GM21619 (cell line): Measurements from ENCODE around the gene NEO1.
"Not testable (repeated sequence)": the region's sequence is repeated elsewhere in the genome, so short reads cannot be mapped to it uniquely, and the experiment has no call there.

ENCODE experiments used
- ATAC-seq: cut with Tn5 transposase; IDR thresholded peaks from one replicate; pipeline ENCODE4 v1.9.1; 2021; ENCODE audit not compliant: unreplicated experiment

Gene NEO1

DNA sequence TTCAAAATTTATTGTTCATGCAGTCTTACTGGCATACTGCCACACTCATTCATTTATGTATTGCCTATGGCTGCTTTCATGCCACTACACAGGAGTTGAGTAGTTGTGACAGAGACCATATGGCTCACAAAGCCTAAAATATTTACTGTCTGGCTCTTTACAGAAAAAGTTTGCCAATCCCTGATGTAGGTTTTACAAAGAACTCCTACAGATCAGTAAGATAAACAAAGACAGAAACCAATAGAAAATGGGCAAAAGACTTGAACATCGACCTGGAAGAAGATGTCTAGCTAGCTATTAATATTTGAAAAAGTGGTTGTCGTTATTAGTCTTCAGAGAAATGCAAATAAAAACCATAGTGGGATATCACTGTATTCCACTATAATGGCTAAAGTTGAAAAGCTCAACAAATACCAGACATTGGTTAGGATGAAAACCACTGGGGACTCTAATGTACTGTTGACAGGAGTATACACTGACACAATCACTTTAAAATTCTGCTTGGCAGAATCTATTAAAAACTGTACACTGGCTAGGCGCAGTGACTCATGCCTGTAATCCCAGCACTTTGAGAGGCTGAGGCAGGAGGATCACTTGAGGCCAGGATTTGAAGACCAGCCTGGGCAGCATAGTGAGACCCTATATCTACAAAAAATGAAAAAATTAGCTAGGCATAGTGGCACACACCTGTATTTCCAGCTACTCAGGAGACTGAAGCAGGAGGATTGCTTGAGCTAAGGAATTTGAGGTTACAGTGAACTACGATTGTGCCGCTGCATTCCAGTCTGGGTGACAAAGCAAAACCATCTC, 87.7 kb downstream of the NEO1 start:
- no peak for ATAC-seq

DNA sequence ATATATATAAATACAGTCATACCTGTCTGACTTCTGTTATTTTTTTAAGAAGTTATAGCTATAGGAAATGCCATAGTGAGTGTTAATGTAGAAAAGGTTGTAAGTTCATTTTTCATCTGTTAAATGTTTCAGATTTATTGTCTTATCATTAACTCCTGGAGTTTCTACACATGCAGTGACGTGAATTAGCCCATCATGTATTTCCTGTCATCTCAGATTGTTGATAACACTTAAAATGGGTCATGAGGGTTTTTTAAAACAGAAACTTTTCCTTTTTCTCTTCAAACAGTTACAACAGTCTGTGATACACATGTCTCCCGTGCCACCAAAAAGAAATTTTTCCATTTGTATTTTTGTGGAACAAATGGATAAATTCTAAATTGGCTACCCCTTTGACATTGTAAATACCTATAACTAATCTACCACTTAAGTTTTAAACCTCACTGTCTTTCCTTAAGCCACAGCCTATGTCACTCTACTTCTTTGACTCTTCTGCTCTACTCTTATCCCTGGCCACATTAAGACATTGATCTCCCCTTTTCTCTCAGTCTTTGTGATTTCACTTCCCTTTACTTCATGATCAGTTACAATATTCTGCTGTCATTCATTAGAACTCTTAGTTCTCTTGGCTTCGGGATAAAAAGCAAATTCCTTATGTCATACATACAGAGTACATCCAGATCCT, 89.1 kb downstream of the NEO1 start:
- no peak for ATAC-seq

DNA sequence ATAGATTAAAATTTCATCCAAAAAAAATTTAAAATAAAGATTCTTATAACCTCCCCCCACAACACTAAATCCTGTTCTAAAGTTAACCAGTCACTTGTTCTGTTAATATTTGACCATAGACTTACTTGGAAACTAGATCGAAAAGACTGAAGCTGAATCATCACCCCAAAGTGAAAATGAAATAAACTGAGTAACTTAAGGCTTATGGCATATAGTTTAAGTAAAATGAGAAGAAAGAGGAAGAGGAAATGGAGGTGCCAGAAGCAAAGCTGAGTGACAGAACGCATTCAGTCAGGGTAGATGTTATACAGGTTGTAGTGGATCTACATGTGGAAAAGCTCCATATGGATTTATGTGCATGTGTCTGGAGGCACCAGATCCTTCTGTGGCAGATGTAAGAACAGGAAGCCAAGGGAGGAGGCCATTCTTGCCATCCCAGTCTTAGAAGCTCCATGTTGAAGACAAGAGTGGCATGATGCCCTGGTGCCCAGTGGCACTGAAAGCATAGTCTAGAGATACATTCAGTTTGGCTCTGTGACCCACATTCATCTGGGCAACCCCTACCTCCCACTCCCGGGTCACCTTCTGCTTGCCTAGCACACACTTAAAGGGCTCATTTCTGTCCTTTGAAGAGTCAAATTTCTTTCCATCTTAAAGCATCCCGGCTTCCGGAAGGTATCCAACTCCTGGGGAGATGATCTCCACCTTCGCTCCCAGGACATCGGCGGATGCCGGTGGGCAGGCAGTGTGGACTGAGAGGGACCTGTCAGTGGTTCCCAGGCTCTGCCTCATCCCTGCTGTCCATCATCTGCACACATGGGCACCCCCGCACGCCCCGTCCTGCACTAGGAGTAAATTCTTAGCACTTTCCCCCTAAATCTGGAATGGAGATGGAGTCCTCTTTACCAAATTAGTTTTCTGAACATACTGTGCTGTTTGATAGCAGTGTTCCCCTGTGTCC, 90.8 kb downstream of the NEO1 start:
- peak; percentile 89 for ATAC-seq

DNA sequence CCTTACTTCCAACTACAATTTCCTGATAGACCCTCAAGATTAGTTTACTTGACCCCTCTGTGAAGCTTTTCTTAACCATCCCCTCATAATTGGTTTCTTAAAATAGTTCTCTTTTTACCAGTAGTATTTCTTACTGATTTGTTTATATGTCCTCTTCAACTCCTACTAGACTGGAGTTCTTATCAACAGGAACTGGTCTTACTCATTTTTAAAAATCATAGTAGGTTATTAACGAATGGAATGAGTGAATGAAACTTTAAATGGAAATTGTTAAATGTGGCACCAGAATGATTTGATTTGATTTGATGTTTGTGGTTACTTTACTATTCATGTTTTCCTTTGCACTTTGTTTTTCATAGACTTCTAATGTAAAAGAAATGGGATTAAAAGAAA, 91.5 kb downstream of the NEO1 start:
- no peak for ATAC-seq

DNA sequence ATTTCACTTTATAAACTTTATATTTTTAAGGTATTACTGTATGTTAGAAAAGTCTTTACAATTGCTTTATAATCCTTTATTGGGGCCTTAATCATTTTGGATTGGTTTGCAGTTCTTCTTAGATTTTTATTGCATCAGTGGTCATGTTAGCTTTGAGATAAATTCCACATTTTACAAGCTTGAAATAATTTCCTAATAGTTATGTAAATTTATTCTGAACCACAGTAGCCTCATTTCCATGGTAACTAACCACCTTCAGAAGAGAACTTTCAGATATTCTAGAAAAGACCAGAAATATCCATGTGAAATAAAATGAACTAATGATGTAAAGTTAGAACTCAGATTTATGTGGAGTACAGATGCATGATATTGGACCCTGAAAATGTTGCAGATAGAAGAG, 94.2 kb downstream of the NEO1 start:
- no peak for ATAC-seq

DNA sequence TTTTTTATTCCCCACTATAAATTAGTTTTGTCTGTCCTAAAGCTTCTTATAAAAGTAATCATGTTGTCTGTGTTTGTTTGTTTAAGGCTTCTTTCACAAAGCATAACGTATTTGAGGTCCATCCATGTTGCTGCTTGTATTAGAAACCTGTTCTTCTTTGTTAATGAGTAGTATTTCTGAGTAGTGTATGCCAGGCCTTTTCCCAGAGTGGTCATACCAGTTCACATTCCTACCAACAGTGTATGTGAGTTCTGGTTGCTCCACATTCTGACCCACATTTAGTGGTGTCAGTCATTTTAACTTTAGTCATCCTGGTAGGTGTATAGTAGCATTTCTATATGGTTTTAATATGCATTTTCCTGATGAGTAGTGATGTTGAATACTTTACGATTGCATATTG, 98.6 kb downstream of the NEO1 start:
- no peak for ATAC-seq

DNA sequence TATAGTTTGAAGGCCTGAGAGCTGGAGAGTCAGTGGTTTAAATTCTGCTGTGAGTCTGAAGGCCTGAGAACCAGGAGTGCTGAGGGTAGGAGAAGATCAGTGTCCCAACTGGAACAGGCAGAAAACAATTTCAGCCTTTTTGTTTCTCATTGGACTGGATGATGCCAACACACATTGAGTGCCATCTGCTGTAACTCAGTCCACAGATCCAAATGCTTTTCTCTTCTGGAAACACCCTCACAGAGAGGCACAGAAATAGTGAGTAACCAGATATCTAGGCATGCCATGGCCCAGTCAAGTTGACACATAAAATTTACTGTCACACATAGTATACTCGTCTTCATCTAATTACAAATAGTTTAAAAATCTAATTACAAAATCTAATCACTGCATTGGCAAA, 100.8 kb downstream of the NEO1 start:
- no peak for ATAC-seq

DNA sequence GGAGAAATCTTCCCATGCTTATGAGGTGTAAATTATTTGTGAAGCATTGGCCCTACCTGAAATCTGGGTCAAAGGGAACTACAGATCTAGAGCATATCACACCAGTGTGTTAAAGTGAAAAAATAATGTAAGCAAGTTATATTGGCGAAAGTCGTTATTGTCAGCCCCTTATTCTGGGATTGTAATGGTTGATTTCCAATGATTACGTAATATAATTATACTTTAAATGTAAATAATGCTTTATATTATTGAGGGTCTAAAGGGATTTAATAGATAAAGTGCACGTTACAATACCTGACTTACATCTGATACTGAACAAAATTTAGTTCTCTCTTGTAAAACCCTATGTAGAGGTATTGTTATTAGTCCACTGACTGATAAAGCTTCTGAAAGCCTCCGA, 101.2 kb downstream of the NEO1 start:
- ATAC-seq = no peak

DNA sequence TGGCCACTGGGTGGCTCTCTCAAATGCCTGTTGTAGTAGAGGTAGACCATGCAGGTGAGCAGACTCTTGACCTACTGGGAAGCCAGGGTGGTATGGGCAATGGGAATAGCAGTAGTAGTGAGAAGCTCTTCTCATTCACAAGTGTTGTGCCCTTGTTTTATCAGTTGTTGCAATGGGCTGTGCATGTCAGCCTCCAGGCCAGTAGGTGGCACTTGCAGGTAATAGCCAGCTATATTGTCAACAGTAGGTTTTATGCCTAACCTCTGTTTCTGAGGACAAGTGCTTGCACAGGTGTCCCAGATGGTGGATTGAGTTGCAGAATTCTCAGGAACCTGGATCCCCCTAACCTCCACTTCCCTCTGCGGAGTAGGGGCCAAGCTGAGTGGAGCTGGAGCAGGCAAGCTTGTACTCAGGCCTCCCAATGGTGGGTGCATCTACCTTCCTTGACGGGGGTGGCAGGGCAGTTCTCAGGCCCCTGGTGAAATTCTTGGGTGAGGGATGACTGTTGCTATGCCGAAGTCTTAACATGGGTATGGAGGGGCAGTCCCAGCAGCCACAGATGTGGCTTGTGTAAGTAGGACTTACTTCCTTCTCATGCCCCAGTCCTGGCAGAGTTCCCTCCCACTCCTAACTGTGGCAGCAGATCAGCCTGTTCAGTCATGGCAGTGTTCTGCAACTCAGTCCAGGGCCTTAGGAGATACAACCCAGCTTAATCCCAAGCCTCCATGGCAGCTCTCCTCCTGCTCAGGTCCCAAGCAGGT, 104.3 kb downstream of the NEO1 start:
- ATAC-seq = no peak

DNA sequence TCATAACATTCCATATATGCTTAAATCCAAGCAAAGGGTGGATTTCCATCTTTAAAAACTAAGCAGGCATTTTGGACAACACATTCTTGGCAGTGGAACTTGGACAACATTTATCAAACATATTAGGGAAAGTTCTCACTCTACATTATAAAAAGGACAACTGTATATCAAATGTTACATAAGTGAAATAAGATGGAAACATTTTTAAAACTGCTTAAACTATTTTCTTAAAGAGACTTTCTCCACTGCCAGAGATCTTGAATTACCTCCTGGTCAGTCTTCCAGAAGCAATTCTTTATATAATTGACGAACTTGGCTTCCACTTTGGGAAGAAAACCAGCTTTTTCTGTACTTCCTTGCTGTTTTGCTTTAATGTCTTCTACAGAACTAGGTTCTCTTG, 109.3 kb downstream of the NEO1 start:
- no peak for ATAC-seq

DNA sequence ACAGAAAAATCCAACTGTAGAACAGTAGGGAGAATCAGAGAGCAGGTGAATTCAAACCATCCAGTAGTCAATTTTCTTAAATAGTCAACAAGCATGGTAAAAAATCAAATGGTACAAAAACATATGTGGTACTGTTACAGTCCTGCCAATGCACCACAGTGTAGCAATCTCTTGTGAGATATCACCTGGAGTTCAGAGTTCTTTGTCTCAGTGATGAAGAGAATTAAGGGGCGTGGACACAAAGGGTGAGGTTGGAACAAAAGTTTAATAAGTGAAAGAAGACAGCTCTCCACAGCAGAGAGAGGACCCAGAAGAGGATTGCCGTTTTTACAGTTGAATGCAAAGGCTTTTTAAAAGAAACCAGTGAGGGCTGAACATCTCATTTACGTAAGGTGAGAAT, 113.2 kb downstream of the NEO1 start:
- no peak for ATAC-seq

DNA sequence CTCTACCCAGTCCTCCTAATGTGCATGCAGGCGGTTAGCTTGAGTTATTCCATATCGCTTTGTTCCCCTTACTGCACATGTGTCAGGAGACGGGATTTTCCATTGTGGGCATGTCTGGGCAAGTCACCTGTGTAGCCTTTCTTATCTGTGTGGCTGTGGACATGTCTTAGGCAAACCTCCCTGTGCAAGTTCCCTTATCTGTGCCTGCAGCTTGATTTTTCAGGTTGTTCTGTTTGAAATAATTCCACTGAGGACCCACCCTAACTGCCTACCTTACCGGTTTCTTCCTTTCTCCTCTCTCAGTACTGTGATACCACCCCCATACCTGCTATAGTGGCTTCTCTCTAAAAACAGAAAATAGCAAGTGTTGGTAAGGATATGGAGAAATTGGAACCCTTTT, 113.6 kb downstream of the NEO1 start:
- no peak for ATAC-seq

DNA sequence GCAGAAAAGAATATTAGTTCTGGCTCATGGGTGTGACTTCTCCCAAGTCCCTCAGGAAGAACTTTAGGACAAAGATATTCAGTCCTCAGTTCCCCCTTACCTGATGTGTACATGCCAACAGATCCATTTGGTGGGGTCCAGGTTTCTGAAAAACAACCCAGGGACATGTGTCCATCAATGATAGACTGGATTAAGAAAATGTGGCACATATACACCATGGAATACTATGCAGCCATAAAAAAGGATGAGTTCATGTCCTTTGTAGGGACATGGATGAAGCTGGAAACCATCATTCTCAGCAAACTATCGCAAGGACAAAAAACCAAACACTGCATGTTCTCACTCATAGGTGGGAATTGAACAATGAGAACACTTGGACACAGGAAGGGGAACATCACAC, 114.4 kb downstream of the NEO1 start:
- ATAC-seq = not testable (repeated sequence)

DNA sequence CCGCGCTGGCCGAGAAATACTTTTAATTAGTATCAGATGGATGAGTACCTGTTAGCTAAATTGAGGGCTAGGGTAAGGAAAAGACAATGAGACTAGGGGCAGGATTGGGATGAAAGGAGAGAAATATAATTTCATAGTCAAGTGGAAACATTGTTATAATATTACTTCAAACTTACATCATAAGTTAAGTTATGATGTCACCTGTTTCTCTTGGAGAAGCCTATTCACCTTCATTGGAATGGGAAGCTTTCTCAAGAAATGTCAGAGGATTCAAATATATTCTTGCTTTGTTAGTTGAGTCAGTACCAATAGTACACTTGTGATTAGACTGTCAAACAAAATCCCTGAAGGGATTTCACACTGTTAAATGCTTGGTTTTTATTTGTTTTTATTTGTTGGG, 116.2 kb downstream of the NEO1 start:
- no peak for ATAC-seq

DNA sequence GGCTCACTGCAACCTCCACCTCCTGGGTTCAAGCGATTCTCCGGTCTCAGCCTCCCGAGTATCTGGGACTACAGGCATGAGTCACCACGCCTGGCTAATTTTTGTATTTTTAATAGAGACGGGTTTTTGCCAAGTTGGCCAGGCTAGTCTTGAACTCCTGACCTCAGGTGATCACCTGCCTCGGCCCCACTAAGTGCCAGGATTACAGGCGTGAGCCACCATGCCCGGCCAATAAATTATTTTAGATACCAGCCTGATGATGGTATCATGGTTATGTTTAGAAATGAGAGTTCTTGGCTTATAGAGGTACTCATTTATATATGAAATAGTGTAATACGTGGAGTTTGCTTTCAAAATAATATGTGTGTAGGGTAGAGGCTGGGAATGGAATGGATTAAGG, 119.4 kb downstream of the NEO1 start:
- no peak for ATAC-seq

DNA sequence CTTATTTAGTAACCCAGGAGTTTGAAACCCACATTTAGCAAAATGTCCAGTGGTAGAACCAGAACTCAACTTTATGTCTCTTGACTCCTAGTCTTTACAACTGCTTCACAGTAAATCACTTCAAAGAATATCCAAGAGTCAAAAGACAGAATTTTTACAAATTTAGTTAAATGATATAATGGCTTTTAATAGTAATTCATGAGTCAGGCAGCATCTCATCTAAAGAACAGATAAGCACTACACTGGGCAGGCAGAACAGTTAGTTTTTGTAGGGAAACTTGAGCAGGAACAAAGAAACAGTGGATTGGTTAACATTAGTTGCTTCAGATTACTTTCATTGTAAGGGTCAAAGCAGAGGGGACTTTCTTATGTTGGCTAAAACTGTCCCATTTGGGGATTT, 120.2 kb downstream of the NEO1 start:
- no peak for ATAC-seq

DNA sequence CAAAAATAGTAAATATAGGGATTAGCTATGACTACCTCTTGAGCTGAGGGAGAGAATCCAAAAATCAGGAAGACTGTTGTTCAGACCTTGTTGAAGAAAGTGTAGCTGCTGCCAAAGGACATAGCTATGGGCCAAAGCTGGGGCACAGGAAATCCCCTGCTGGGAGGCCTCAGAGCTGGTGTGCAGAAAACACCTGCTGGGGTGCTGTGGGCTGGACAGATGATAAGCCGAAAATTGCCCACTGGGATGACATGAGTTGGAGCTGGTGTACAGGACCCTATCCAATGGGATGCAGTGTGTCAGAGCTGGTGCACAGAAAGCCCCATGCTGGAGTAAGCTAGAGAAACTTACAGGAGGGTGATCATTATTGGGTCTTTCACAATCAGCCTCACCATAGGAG, 121.9 kb downstream of the NEO1 start:
- ATAC-seq = no peak

DNA sequence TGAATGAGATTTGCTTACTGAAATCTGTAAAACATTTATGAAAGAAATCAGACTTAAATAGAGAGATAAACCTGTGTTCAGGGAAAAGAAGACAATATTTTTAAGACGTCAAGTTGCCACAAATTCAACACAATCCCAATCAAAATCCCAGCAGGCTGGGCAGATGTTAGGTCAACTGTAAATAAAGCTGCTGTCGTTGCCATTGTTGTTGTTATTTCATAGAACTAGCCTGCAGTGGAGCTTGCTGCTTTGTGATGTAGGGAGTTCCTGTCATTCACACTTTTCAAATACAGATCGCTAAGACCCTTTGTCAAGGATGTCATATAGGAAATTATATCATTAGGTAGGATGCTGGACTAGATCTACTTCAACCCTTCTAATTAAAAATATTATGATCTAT, 123.1 kb downstream of the NEO1 start:
- ATAC-seq = no peak

DNA sequence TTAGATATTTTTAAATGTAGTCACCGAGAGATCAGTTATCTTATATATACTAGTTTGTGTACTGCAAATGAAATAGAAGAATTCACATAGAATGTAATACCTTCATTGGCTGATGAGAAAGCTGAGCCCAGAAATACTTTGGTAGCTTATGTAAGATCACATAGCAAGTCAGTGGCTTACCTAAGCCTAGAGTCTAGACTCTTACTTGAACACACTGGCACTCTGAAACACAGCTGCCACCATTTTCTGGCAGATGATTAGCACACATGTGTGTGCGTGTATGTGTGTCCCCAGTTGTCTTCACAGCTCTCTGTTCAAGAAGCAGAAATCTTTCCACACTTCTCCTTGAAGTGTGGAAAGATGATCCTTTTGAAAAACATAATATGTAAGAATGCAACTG, 124.3 kb downstream of the NEO1 start:
- ATAC-seq = no peak

DNA sequence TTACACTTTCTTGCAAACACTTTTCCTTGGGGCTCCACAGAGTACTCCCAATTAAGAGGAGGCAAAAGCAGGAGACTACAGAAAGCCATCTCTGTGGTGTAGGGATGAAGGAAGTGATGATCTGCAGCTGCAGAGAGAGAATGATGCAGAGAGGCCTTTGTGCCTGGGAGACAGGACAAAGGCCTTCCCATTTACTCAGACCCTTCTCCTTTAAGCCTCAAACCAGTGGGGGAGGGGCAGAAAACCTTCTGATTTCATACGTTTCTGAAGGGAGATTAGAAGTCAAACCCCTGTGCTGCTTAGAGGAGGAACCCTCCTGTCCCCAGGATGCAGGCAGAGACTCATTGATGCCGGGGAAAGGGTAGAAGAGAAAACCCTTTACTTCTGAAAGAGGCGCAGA, 130.8 kb downstream of the NEO1 start:
- ATAC-seq = no peak

DNA sequence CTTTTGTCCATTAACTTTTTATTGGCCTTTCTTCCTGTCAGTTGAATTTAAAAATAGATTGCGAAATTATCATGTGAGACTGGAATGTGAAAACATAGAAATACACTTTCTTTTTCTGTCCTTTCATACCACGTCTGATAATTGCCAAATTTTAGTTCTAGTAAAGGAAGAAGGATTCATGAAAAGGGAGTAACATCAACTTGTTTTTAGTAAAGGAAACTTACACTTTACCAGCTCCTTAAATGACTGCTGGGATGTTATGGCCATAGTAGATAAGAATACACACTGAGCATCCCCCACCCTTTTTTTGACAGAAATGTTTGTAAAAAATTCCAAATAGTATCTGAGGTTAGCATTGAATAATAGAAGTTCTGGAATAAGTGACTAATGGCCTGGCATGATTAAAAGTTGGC, 137.9 kb downstream of the NEO1 start:
- ATAC-seq = no peak
